Measurements from ENCODE around the gene ANKRD39. TPM values are rescaled to one million over a fixed set of nuclear protein-coding genes. Genes with fewer than 3 reads are reported as not detected.
"Not testable (repeated sequence)": the region's sequence is repeated elsewhere in the genome, so short reads cannot be mapped to it uniquely, and the experiment has no call there.

The ANKRD39 gene
- total RNA-seq, 1 experiment from 2014 or later, result 7.7 TPM

DNA sequence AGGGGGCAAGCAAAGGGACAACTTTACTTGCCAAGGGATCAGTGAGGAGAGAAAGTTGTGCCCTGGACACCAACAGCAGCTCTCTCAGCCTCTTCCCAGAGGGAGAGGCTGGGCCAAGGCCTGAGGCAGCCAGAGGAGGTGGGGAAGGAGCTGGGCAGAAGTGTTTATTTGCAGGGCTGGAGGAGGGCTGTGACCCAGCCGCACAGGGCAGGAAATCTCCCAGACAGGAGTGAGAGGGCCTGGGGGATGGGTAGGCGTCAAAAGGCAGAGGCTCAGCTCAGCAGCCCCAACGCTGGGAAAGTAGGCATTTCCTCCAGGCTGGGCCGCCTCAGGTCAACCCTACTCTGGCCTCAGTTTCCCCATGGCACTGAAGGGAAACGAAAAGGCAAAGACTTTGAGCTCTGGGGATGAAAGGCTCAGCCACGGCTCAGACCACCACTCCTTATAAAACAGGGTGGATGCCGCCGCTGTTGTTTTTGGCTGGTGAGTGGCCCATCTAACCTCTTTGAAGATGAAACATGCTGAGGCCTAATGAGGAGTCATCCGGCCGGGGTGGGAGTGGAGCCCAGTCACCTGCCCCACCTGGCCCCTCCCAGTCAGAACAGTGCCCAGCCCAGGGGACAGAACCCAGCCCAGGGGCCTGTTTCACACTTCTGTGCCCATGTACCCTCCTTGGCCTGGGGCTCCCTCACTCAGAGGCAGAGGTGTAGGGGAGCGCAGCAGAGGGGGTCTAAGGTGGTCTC is 33.9 kb upstream of the ANKRD39 start:
- H3K4me3 ChIP-seq, result no peak overlapping the region
- H3K9me3 ChIP-seq (replicated peaks), result no peaks in the 10 kb centered on the region
- no peaks in the 10 kb centered on the region for H3K36me3 ChIP-seq
- no peak for DNase-seq
- no peaks in the 10 kb centered on the region for H3K27me3 ChIP-seq
- peaks cover 65% of the 10 kb centered on the region for H3K4me1 ChIP-seq
- H3K27ac ChIP-seq, result no peak overlapping the region

DNA sequence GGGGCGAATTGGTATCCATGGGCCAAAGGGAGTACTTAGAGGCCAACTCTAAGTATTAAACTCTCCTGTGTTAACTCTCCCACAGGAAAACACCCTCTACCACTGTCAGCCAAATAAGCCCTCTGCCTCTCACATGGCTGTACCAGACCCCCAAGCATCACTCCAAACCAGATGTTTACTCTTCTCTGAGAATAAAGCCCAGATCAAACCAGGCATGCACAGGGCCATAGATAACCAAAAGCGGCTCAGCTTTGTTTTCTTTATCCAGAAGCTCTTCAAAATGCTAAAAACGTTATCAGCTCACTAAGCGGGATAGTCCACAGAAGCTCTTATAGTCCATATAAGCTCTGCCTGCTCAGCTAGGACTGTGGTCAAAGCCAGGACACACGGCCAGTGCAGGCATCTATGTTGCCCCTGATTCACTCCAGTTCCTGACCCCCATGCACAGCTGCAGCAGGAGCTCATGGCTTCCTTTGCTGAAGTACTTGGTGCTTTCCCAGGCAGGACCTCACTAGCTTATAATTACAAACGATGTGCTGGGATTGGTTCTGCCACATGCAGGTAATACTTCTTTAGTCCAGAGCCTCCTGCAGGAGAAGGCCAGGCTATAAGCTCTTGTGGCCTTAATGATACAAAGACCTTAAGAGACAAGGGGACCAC is 33.0 kb upstream of the ANKRD39 start:
- no peaks in the 10 kb centered on the region for H3K36me3 ChIP-seq
- no peaks in the 10 kb centered on the region for H3K9me3 ChIP-seq (replicated peaks)
- H3K4me3 ChIP-seq, result no peak overlapping the region
- H3K27me3 ChIP-seq, result no peaks in the 10 kb centered on the region
- H3K27ac ChIP-seq, result no peak overlapping the region
- DNase-seq, result no peak
- H3K4me1 ChIP-seq, result peaks cover 56% of the 10 kb centered on the region

DNA sequence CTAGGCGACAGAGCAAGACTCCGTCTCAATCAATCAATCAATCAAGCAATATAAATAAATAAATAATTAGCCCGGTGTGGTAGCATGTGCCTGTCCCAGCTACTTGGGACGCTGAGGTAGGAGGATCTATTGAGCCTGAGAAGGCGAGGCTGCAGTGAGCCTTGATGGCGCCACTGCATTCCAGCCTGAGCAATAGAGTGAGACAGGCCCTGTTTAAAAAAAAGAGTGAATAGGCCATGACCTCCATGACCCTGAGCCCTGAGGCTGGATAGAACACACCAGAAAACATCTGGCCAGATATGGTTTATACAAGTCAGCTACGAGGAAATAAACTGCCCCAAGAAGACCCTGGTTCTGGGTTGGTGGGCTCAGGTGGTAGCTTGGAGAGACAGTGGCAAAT is 32.4 kb upstream of the ANKRD39 start:
- H3K4me3 ChIP-seq, result no peak overlapping the region
- no peak overlapping the region for H3K27ac ChIP-seq
- H3K36me3 ChIP-seq, result no peaks in the 10 kb centered on the region
- H3K4me1 ChIP-seq, result peaks cover 50% of the 10 kb centered on the region
- H3K9me3 ChIP-seq (replicated peaks), result no peaks in the 10 kb centered on the region
- no peaks in the 10 kb centered on the region for H3K27me3 ChIP-seq
- no peak for DNase-seq

DNA sequence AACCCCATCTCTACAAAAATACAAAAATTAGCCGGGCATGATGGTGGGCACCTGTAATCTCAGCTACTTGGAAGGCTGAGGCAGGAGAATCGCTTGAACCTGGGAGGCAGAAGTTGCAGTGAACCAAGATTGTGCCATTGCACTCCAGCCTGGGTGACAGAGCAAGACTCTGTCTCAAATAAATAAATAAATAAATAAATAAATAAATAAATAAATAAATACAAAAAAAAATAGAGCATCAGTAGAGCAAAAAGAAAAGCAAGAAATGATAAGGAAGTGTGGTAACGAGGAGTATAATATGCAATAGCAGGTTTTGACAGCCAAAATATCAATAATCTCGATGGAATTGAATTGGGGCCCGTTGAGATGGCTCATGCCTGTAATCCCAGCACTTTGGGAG is 31.7 kb upstream of the ANKRD39 start:
- H3K4me1 ChIP-seq, result peaks cover 45% of the 10 kb centered on the region
- not testable (repeated sequence) for DNase-seq

DNA sequence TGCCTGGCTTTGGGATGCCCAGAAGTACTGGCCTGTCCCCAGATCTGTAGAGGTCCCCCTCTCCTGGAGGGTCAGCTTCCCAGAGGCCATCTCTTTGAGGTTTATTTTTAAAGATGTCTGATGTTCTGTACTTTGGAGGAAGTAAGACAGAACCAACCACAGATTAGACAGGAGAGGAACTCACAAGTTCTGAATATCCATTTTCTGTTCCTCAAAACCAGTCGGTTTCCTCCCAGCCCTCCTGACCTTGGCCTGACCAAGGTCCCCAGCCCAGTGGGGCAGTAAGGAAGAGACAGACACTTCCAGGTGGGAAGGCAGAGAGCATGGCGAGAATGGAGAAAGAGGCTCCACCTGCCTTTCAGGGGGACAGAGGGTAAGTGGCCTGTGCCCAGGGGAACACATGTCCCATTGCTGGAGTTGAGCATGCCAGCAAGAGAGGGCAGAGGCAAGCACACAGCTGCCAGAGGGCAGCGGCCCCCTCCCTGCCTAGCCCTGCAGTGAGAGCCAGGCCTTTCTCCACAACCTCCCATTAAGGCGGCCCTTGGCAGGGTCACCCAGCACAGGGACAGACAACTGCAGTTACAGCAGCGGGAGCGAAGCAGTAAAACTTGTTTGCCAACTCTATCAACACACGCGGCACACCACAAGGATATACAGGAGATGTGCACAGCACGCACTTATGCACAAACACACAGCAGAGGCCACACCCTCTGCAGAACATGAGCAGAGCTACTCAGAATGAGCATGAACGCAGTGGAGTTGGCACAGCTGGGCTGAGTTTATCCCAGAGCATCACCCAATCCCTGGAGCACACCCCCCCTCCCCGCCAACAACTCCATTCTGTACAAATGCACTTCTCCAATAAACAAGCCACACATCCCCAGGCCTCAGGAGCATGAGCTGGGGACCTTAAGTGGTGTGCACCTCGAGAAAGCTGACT is 30.5 kb upstream of the ANKRD39 start:
- H3K27ac ChIP-seq, result no peak overlapping the region

More for the DNA sequence above, 31.7 kb upstream of the ANKRD39 start:
- not testable (repeated sequence) for H3K27ac ChIP-seq; H3K36me3 ChIP-seq; H3K27me3 ChIP-seq; H3K9me3 ChIP-seq (replicated peaks); H3K4me3 ChIP-seq

DNA sequence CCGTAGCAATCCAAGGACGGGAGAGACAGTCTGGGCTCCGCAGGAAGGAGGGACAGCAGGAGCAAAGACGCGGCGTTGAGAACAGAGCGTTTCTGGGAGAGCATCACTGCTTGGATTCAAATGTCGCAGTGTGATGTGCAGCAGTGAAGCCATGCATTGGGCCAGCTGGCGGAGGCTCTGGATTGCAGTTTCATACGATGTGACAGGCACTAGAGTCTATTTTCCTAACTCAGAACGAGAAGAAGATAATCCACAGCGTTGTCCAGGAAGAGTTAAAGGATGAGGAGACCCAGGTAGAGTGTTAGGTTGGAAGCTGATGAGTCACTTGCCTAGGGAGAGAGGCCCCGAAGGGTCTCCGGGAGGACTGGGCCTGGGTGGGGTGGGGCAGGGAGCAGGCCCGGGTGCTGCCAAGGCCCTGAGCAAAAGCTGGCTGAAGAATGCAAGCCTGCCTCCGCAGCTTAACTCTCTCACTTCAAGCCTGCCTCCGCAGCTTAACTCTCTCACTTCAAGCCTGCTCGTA is 29.7 kb upstream of the ANKRD39 start:
- no peaks in the 10 kb centered on the region for H3K9me3 ChIP-seq (replicated peaks)
- peaks cover 48% of the 10 kb centered on the region for H3K4me1 ChIP-seq
- H3K27ac ChIP-seq, result no peak overlapping the region
- no peak overlapping the region for H3K4me3 ChIP-seq
- no peaks in the 10 kb centered on the region for H3K27me3 ChIP-seq
- H3K36me3 ChIP-seq, result no peaks in the 10 kb centered on the region
- no peak for DNase-seq

More for the DNA sequence above, 30.5 kb upstream of the ANKRD39 start:
- DNase-seq, result peak in 1 of 2 experiments; percentile 62
- no peaks in the 10 kb centered on the region for H3K9me3 ChIP-seq (replicated peaks)
- no peaks in the 10 kb centered on the region for H3K27me3 ChIP-seq
- H3K36me3 ChIP-seq, result no peaks in the 10 kb centered on the region
- peaks cover 40% of the 10 kb centered on the region for H3K4me1 ChIP-seq
- H3K4me3 ChIP-seq, result no peak overlapping the region

DNA sequence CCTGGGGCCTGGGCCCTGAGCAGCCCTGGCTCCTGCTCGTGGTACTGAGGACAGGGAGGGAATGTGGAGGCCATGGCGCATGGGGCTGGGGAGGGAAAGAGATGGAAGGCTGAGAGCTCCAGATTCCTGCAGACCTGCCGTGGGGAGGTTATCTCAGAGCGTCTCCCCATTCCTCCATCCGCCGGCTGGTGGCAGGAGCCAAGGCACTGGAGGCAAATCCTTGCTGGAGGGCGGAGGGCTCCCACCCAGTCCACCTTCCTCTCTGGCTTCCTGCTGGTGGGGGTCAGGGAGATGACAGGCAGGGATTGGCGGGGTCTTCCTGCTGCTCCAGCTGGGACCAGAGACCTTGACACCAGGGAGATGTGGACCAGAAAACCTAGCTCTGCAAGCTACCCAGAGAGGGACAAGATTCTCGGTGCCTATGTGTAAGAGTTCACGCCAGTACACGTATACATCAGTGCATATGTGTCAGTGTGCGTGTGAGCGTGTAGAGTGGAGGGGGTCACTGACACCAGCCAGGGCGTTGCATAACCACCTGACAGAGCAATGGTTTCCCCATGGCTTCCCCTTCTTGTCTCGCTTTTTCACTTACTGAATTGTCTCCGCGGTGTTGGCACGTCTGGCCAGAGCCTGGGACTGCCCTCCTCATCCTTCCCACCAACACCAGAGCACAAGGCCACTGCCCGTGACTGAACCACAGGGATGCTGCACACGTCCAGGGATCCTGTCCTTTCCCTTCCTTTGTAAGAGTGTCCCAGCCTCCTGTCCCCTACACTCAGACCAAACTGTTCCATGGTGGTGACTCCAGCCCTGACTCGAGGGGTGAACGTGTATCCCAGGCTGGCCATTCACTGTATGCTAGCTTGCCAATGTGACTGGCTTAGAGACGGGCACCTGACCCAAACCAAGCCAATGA is 27.9 kb upstream of the ANKRD39 start:
- Histone ChIP-seq H3K27me3 (no peaks in the 10 kb centered on the region), H3K27ac (no peak overlapping the region), H3K9me3 (replicated peaks) (no peaks in the 10 kb centered on the region), H3K36me3 (no peaks in the 10 kb centered on the region), H3K4me1 (peaks cover 52% of the 10 kb centered on the region), H3K4me3 (no peak overlapping the region)
- DNase-seq, result no peak

DNA sequence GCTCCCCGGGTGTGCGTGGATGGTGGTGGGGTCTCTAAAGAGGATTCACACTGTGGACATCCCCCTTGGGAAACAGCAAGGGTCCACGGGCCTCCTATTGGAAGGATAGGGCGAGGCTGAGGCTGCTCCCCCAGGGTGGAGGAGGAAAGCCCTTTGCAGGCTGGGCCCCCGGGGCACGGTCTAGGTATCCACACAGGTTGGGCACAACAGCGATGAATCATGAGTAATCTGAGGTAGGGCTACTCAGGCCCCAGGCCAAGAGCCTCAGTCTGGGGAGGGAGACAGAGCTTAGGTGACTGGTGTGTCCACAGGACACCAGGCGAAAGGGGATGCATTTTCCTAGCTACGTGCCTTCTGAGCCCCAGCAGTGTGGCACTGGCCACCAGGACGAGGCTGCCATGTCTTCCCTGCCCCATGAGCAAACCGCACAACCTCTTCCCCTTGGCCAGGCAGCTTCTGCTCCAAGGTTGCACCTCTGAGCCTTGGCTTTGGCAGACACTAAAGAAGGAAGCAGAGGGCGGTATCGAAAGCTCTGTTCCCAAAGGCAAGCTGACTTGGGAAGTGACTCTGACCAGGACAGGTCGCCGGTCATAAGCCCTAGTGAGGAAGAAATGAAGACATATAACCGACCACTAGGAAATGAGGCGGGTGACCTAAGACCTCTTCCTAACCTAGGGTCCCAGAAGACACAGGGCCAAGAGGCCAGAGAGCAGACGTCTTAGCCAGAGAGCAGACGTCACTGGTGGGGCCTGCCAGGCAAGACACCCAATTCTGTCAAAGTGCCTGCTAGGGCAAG is 26.7 kb upstream of the ANKRD39 start:
- no peaks in the 10 kb centered on the region for H3K36me3 ChIP-seq
- peaks cover 46% of the 10 kb centered on the region for H3K4me1 ChIP-seq
- no peak overlapping the region for H3K27ac ChIP-seq
- no peak overlapping the region for H3K4me3 ChIP-seq
- H3K9me3 ChIP-seq (replicated peaks), result no peaks in the 10 kb centered on the region
- no peak for DNase-seq
- no peaks in the 10 kb centered on the region for H3K27me3 ChIP-seq

DNA sequence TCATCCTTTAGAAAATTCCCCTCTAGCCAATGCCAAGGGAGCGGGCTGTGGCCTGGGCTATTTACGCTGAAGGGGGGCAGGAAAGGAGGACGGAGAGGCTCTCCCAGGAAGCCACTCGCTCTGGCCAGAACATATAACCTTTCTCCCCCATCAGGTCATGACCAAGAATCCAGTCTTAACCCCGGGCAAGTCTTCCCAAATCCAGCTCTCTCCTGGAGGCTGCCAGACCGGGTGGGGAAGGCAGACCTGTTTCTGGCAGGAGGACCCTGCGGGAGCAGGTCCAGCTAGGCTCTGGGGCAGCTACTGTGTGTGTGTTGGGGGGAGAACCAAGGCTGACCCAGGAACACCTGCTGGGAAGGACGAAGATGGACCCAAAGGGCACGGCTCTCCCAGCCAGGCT is 25.5 kb upstream of the ANKRD39 start:
- Histone ChIP-seq H3K4me1 (peaks cover 39% of the 10 kb centered on the region), H3K36me3 (no peaks in the 10 kb centered on the region)
- DNase-seq, result no peak

DNA sequence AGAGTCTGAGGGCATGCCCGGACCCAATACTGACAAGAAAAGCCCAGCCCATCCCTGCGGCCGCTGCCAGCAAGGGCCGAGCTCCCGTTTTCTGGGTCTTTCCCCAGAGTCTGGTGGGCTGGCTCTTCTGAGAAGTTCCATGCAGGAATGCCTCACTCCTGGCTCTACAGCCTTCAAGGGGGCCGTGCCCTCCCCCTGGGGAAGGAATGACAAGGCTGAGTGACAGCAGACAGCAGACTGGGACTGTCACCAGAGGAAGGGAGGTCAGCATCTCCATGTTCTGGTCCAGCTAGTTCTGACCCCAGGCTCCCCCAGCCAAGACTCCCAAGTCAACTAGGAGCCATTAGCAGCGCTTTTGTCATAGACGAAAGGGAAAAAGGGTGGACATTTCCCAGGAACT is 25.1 kb upstream of the ANKRD39 start:
- Histone ChIP-seq H3K36me3 (no peaks in the 10 kb centered on the region), H3K27ac (peak overlapping the region; percentile 89), H3K4me3 (no peak overlapping the region), H3K27me3 (no peaks in the 10 kb centered on the region), H3K4me1 (peaks cover 39% of the 10 kb centered on the region), H3K9me3 (replicated peaks) (no peaks in the 10 kb centered on the region)
- no peak for DNase-seq

More for the DNA sequence above, 25.5 kb upstream of the ANKRD39 start:
- H3K27me3 ChIP-seq, result no peaks in the 10 kb centered on the region
- no peaks in the 10 kb centered on the region for H3K9me3 ChIP-seq (replicated peaks)
- H3K4me3 ChIP-seq, result no peak overlapping the region
- H3K27ac ChIP-seq, result peak overlapping the region; percentile 89

DNA sequence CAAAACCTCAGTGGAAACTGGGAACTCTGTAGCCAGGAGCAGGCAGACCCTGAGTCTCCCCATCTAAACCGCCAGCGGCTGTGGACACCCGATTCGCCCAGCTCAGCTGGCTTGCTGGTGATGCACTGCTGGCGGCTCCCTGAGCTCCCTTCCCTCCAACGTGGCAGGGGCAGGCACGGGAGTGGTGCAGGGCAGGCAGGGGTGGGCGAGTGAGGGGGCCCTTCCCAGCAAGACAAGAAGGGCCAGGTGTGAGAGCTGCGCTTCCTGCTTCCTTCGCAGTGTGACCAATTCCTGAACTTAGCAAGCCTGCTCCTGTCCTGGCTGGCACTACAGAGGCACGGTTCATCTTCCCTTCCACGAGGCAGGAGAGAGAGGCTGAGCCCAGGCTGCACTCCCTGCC is 24.4 kb upstream of the ANKRD39 start:
- peak overlapping the region; percentile 89 for H3K27ac ChIP-seq
- no peaks in the 10 kb centered on the region for H3K36me3 ChIP-seq
- DNase-seq, result peak; percentile 90 to 93
- H3K27me3 ChIP-seq, result no peaks in the 10 kb centered on the region
- H3K4me1 ChIP-seq, result peaks cover 39% of the 10 kb centered on the region
- no peaks in the 10 kb centered on the region for H3K9me3 ChIP-seq (replicated peaks)
- peak overlapping the region; percentile 12; the same call in 1 of the 2 replicates for H3K4me3 ChIP-seq

DNA sequence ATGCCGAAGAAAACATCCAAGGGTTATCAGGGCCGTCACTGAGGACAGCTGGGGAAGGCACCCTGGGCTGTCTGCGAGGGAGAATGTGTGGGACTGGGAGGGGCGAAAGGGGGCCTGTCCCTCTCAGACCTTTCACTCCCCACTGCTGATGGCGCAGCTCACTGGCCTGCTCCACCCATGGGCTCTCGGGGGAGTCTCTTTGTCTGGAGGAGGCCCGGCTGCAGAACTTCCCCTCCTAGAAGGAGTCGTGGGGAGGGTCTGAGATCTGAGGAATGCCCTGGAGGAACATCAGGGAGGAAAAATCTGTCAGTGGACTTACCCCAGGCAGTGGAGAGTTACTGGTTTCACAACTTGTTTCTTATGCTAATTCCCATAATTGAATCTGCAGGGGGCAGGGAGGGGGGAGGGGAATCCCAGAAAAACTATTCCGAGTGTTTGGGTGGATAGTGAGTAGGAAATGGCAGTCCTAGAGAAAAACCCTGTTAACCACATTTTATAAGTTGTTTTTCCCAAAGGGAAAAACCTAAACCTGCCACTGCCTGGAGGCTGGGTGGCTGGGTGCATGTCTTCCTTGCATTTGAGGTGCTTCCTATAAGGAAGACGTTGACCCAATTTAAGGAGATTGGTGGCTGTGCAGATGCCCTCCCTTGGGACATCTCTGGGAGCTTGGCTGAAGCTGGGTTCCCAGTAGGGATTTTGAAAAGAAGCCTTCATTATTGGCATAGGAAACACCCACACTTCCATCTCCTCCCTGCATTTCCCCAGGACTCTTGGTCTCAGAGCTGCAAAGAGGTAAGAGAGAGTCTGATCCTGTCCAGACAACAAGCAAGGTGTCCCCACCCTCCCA is 23.8 kb upstream of the ANKRD39 start:
- no peaks in the 10 kb centered on the region for H3K9me3 ChIP-seq (replicated peaks)
- H3K4me3 ChIP-seq, result peak overlapping the region; percentile 13; the same call in 1 of the 2 replicates
- H3K27ac ChIP-seq, result peak overlapping the region; percentile 89
- DNase-seq, result peak; percentile 52 to 69
- H3K4me1 ChIP-seq, result peaks cover 46% of the 10 kb centered on the region
- H3K27me3 ChIP-seq, result no peaks in the 10 kb centered on the region
- no peaks in the 10 kb centered on the region for H3K36me3 ChIP-seq

Measured in SJCRH30 (cell line).